Mesendoderm (in vitro differentiated cells): ENCODE results near the gene TMEM108.

Source experiments
- DNase-seq: peaks from one replicate; pipeline ENCODE4 v3.0.0; 2013
- H2AK5ac ChIP-seq: 2 replicates; pipeline ENCODE4 v1.6.1; 2013; ENCODE audit warnings: low read length, inconsistent platforms
- H2BK120ac ChIP-seq: 2 replicates; pipeline ENCODE4 v1.6.1; 2013; ENCODE audit warnings: low read depth, mild to moderate bottlenecking, low read length, moderate library complexity, mixed read lengths
- H2BK15ac ChIP-seq: replicated peaks from 2 replicates; pipeline ENCODE4 v1.6.1; 2013; ENCODE audit warnings: low read depth, mild to moderate bottlenecking, moderate library complexity
- H2BK5ac ChIP-seq: 2 replicates; pipeline ENCODE4 v1.6.1; 2013; ENCODE audit warnings: low read length, inconsistent platforms
- H3K18ac ChIP-seq: 2 replicates; pipeline ENCODE4 v1.6.1; 2013; ENCODE audit warnings: mild to moderate bottlenecking, low read length, mixed read lengths
- H3K23ac ChIP-seq: one replicate; pipeline ENCODE4 v1.6.1; 2013; ENCODE audit warnings: low read length
- H3K27ac ChIP-seq: 2 replicates; pipeline ENCODE4 v1.5.1; 2013; ENCODE audit warnings: low read depth, mild to moderate bottlenecking, inconsistent platforms, low read length, moderate library complexity
- H3K27me3 ChIP-seq: 2 replicates; pipeline ENCODE4 v1.6.1; 2013; ENCODE audit warnings: low read length, control low read depth, mild to moderate bottlenecking, inconsistent platforms; ENCODE audit not compliant: insufficient read depth, poor library complexity
- H3K36me3 ChIP-seq: 2 replicates; pipeline ENCODE4 v1.6.1; 2013; ENCODE audit warnings: low read length, inconsistent platforms; ENCODE audit not compliant: control insufficient read depth, insufficient read depth
- H3K4ac ChIP-seq: one replicate; pipeline ENCODE4 v1.6.1; 2013; ENCODE audit warnings: low read depth, mild to moderate bottlenecking, low read length, moderate library complexity
- H3K4me1 ChIP-seq: 2 replicates; pipeline ENCODE4 v1.6.1; 2013; ENCODE audit warnings: low read depth, low read length, inconsistent platforms; ENCODE audit not compliant: control insufficient read depth
- H3K4me2 ChIP-seq: 2 replicates; pipeline ENCODE4 v1.6.1; 2013; ENCODE audit warnings: low read length
- H3K4me3 ChIP-seq: 2 replicates; pipeline ENCODE4 v1.5.1; 2013; ENCODE audit warnings: mild to moderate bottlenecking, low read length
- H3K56ac ChIP-seq: one replicate; pipeline ENCODE4 v1.6.1; 2013; ENCODE audit warnings: low read length
- H3K79me1 ChIP-seq: 2 replicates; pipeline ENCODE4 v1.6.1; 2013; ENCODE audit warnings: low read length, inconsistent platforms
- H3K79me2 ChIP-seq: 2 replicates; pipeline ENCODE4 v1.6.1; 2013; ENCODE audit warnings: mild to moderate bottlenecking, low read length; ENCODE audit not compliant: control insufficient read depth, insufficient read depth
- H3K9ac ChIP-seq: 2 replicates; pipeline ENCODE4 v1.6.1; 2013; ENCODE audit warnings: low read length, inconsistent platforms
- H4K5ac ChIP-seq: one replicate; pipeline ENCODE4 v1.6.1; 2013; ENCODE audit warnings: low read length
- H4K8ac ChIP-seq: one replicate; pipeline ENCODE4 v1.6.1; 2013; ENCODE audit warnings: low read depth, mild to moderate bottlenecking, control low read depth, low read length, moderate library complexity
- WGBS: extraction: QIAGEN DNeasy Blood & Tissue Kit; methylation state at CpG from one replicate; pipeline ENCODE4 v1.1.7; 2013; ENCODE audit warnings: low lambda C conversion rate, missing lambda C conversion rate; ENCODE audit not compliant: insufficient coverage; ENCODE audit errors: extremely low coverage; 5-methylcytosine and 5-hydroxymethylcytosine counted together

The TMEM108 gene

DNA sequence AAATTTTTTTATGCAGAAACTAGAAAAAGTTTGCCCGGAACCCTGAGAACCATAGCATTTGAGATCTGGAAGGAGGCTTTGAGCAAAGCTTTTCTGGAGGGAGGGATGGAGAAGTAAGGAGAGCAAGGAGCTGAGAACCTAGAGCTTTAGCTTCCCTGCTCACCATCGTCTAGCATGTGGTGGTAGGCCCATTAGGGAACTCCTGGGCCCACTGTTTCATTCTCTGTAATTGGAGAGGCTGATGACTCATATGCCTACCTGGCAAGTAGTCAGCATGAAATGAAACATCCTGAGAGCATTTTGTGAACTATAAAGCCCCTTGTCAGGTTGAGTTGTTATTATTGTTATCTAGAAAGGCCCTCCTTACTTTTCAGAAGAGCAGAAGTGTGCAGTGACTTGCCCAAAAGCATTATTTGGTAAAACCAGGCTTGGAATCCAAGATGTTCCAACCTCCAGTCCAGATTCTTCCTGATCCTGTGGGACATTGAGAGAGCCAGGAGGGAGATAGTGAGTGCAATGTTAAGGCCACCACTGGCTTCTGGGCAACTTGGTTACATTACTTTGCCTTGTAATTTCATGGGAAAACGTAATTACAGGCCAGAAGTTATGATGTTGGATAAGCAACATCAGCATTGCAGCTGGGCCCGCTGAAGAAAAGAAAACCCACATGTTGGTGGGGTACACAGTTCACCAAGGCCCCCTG lies 257.2 kb downstream of the TMEM108 start:
- Histone ChIP-seq H3K56ac (no peak overlapping the region), H3K4ac (no peak overlapping the region), H3K36me3 (no peaks in the 10 kb centered on the region), H3K79me1 (no peaks in the 10 kb centered on the region), H2BK15ac (no peak overlapping the region), H3K9ac (no peak overlapping the region), H3K4me1 (no peaks in the 10 kb centered on the region), H3K27me3 (no peaks in the 10 kb centered on the region), H2BK120ac (no peak overlapping the region), H2AK5ac (no peak overlapping the region), H3K4me2 (no peak overlapping the region), H3K18ac (no peak overlapping the region), H3K4me3 (no peak overlapping the region), H2BK5ac (no peak overlapping the region), H3K23ac (no peak overlapping the region), H4K8ac (no peak overlapping the region), H3K27ac (no peak overlapping the region), H3K79me2 (no peaks in the 10 kb centered on the region), H4K5ac (no peak overlapping the region)
- no CpG with 5 or more reads among the region's 4 CpGs for WGBS
- peak; percentile 65 for DNase-seq

- no peak overlapping the region for H3K27ac ChIP-seq
- no CpG with 5 or more reads among the region's 6 CpGs for WGBS
- H3K4me2 ChIP-seq: no peak overlapping the region
Observed at GRCh38 chr3:133295944-133296917, 258.0 kb downstream of the TMEM108 start.

DNA sequence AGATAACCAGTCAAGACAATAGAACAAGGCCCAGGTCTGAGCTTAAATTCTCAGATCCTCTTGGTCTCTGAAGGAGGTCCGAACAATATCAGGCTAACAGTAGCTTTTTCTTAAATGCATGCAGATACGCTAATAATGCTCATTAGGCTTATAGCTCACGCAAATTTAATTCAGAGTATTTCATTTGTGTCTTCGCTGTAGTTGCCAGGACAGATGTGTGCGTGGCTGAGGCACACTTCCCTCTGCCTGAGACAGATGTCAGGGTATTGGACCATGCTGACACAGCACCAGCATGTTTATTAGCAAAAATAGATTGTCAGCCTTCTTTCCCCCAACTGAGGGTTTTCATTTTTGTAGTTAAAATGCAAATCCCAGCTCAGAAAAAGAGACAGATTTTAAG lies 258.8 kb downstream of the TMEM108 start:
- DNase-seq: no peak
- H3K56ac ChIP-seq: no peak overlapping the region
- no peaks in the 10 kb centered on the region for H3K27me3 ChIP-seq
- H3K18ac ChIP-seq: no peak overlapping the region
- H2BK15ac ChIP-seq: no peak overlapping the region
- no peak overlapping the region for H3K23ac ChIP-seq
- no peak overlapping the region for H4K5ac ChIP-seq
- no peak overlapping the region for H3K4me2 ChIP-seq
- peaks cover 2% of the 10 kb centered on the region for H3K4me1 ChIP-seq
- H3K9ac ChIP-seq: no peak overlapping the region
- H3K79me1 ChIP-seq: no peaks in the 10 kb centered on the region
- no peak overlapping the region for H3K4ac ChIP-seq
- H3K79me2 ChIP-seq: no peaks in the 10 kb centered on the region
- H3K36me3 ChIP-seq: no peaks in the 10 kb centered on the region
- H3K4me3 ChIP-seq: no peak overlapping the region
- H2AK5ac ChIP-seq: no peak overlapping the region
- WGBS: no CpG with 5 or more reads among the region's 5 CpGs
- H3K27ac ChIP-seq: no peak overlapping the region
- no peak overlapping the region for H2BK5ac ChIP-seq
- H2BK120ac ChIP-seq: no peak overlapping the region
- no peak overlapping the region for H4K8ac ChIP-seq

More at GRCh38 chr3:133295944-133296917, 258.0 kb downstream of the TMEM108 start:
- H4K5ac ChIP-seq: no peak overlapping the region
- H3K79me2 ChIP-seq: no peaks in the 10 kb centered on the region
- no peak overlapping the region for H3K4me3 ChIP-seq
- no peaks in the 10 kb centered on the region for H3K27me3 ChIP-seq
- H3K4ac ChIP-seq: no peak overlapping the region
- no peak overlapping the region for H3K9ac ChIP-seq
- no peak overlapping the region for H3K56ac ChIP-seq
- no peak overlapping the region for H2BK15ac ChIP-seq
- no peak overlapping the region for H4K8ac ChIP-seq
- H3K4me1 ChIP-seq: no peaks in the 10 kb centered on the region
- H2BK5ac ChIP-seq: no peak overlapping the region
- H2BK120ac ChIP-seq: no peak overlapping the region
- DNase-seq: no peak
- H2AK5ac ChIP-seq: no peak overlapping the region
- no peaks in the 10 kb centered on the region for H3K36me3 ChIP-seq
- H3K18ac ChIP-seq: no peak overlapping the region
- H3K23ac ChIP-seq: no peak overlapping the region
- H3K79me1 ChIP-seq: no peaks in the 10 kb centered on the region

GRCh38 chr3:133300102-133300501 lies 261.9 kb downstream of the TMEM108 start:
- Histone ChIP-seq H3K79me2 (no peaks in the 10 kb centered on the region), H3K18ac (no peak overlapping the region), H3K4me1 (peaks cover 2% of the 10 kb centered on the region), H3K79me1 (no peaks in the 10 kb centered on the region), H3K56ac (no peak overlapping the region), H3K27me3 (no peaks in the 10 kb centered on the region), H4K8ac (no peak overlapping the region), H2BK15ac (no peak overlapping the region), H3K4me2 (no peak overlapping the region), H3K23ac (no peak overlapping the region), H2BK120ac (no peak overlapping the region), H2AK5ac (no peak overlapping the region), H3K4me3 (no peak overlapping the region), H3K36me3 (no peaks in the 10 kb centered on the region), H3K27ac (no peak overlapping the region), H3K4ac (no peak overlapping the region), H2BK5ac (no peak overlapping the region), H4K5ac (no peak overlapping the region), H3K9ac (no peak overlapping the region)
- WGBS: no CpG with 5 or more reads among the region's 4 CpGs
- no peak for DNase-seq

DNA sequence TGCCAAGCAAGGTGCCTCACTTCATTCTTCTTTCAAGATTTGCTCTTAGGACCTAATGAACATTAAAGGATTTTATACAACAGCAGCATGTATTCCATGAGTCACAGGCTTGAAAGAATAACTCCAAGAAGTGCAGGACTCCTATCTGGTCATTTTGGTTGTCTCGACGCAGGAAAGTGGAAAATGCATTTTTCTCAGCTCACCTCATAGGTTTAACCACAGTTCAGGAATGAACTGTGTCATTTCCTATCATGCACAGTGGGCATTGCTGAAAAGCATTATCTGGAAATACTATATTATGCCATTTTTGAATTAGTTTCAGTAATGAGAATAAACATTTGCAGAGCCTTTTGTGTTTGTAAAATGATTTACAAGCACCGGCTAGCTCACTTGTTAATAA lies 263.0 kb downstream of the TMEM108 start:
- H3K18ac ChIP-seq: no peak overlapping the region
- H2BK120ac ChIP-seq: no peak overlapping the region
- no peak overlapping the region for H4K5ac ChIP-seq
- H3K56ac ChIP-seq: no peak overlapping the region
- H3K4me1 ChIP-seq: peaks cover 2% of the 10 kb centered on the region
- DNase-seq: no peak
- H3K23ac ChIP-seq: no peak overlapping the region
- H3K9ac ChIP-seq: no peak overlapping the region
- H3K4me2 ChIP-seq: no peak overlapping the region
- H4K8ac ChIP-seq: no peak overlapping the region
- no peaks in the 10 kb centered on the region for H3K36me3 ChIP-seq
- H3K79me2 ChIP-seq: no peaks in the 10 kb centered on the region
- no peak overlapping the region for H3K4me3 ChIP-seq
- no peak overlapping the region for H2AK5ac ChIP-seq
- WGBS: no CpG with 5 or more reads among the region's 3 CpGs
- no peaks in the 10 kb centered on the region for H3K27me3 ChIP-seq
- H3K27ac ChIP-seq: no peak overlapping the region
- H3K4ac ChIP-seq: no peak overlapping the region
- no peak overlapping the region for H2BK15ac ChIP-seq
- no peak overlapping the region for H2BK5ac ChIP-seq
- H3K79me1 ChIP-seq: no peaks in the 10 kb centered on the region
